Chondrocyte (in vitro differentiated cells): ENCODE measurements around the gene SEZ6. TPM values are rescaled to one million over a fixed set of nuclear protein-coding genes. Genes with fewer than 3 reads are reported as not detected.

Experiments
- DNase-seq: peaks from one replicate; pipeline ENCODE4 v3.0.0; 2021; ENCODE audit warnings: mixed read lengths, low spot score
- H3K27ac Mint-ChIP-seq: one replicate; pipeline ENCODE4 v1.8.0; 2021; ENCODE audit warnings: mild to moderate bottlenecking, moderate library complexity, mixed read lengths; ENCODE audit not compliant: unreplicated experiment
- H3K27me3 Mint-ChIP-seq: 2 replicates; pipeline ENCODE4 v1.8.0; 2021; ENCODE audit warnings: low read depth, mixed read lengths
- H3K36me3 Mint-ChIP-seq: 2 replicates; pipeline ENCODE4 v1.8.0; 2021; ENCODE audit warnings: low read depth, mixed read lengths
- H3K4me1 Mint-ChIP-seq: 2 replicates; pipeline ENCODE4 v1.8.0; 2021; ENCODE audit warnings: low read depth, mild to moderate bottlenecking, mixed read lengths
- H3K4me3 Mint-ChIP-seq: one replicate; pipeline ENCODE4 v1.8.0; 2021; ENCODE audit warnings: mild to moderate bottlenecking, moderate library complexity, mixed read lengths; ENCODE audit not compliant: unreplicated experiment
- H3K9me3 Mint-ChIP-seq: 2 replicates; pipeline ENCODE4 v1.8.0; 2021; ENCODE audit warnings: low read depth, mixed read lengths
- CTCF ChIP-seq: fragments of 200-600 bp; sonication (generic); IDR thresholded peaks from 2 replicates; pipeline ENCODE4 v1.5.0; 2021; ENCODE audit warnings: antibody characterized with exemption, mild to moderate bottlenecking, moderate library complexity
- total RNA-seq: library from RNA; stranded (reverse); gene quantifications from 3 replicates; pipeline ENCODE4 v1.2.1, GENCODE V29; 2021

Gene SEZ6
- total RNA-seq, 1 donor from 2014 or later: 0.35 TPM

GRCh38 chr17:28946239-28946638 lies 59.6 kb downstream of the SEZ6 start:
- Mint-ChIP-seq H3K27ac (peak overlapping the region; percentile 92), H3K4me1 (peaks cover 44% of the 10 kb centered on the region), H3K4me3 (no peak overlapping the region), H3K9me3 (no peaks in the 10 kb centered on the region), H3K36me3 (peaks cover 3% of the 10 kb centered on the region), H3K27me3 (no peaks in the 10 kb centered on the region)
- no peak for DNase-seq
- TF ChIP-seq CTCF: no peak

- no peak overlapping the region for H3K4me3 Mint-ChIP-seq
- no peaks in the 10 kb centered on the region for H3K27me3 Mint-ChIP-seq
- peaks cover 3% of the 10 kb centered on the region for H3K36me3 Mint-ChIP-seq
- TF ChIP-seq CTCF: no peak
- peaks cover 52% of the 10 kb centered on the region for H3K4me1 Mint-ChIP-seq
- peak overlapping the region; percentile 92 for H3K27ac Mint-ChIP-seq
- no peak for DNase-seq
- no peaks in the 10 kb centered on the region for H3K9me3 Mint-ChIP-seq
These were observed 60.7 kb downstream of the SEZ6 start for GRCh38 chr17:28944862-28945741.

GRCh38 chr17:28944343-28944742 lies 61.5 kb downstream of the SEZ6 start:
- no peaks in the 10 kb centered on the region for H3K9me3 Mint-ChIP-seq
- TF ChIP-seq CTCF: no peak
- no peak for DNase-seq
- no peaks in the 10 kb centered on the region for H3K27me3 Mint-ChIP-seq
- H3K4me1 Mint-ChIP-seq: peaks cover 59% of the 10 kb centered on the region
- peaks cover 3% of the 10 kb centered on the region for H3K36me3 Mint-ChIP-seq
- H3K27ac Mint-ChIP-seq: peak overlapping the region; percentile 6
- H3K4me3 Mint-ChIP-seq: no peak overlapping the region

GRCh38 chr17:28942925-28943324 lies 62.9 kb downstream of the SEZ6 start:
- no peak for DNase-seq
- no peak for TF ChIP-seq CTCF
- H3K36me3 Mint-ChIP-seq: peaks cover 6% of the 10 kb centered on the region
- H3K9me3 Mint-ChIP-seq: no peaks in the 10 kb centered on the region
- no peaks in the 10 kb centered on the region for H3K27me3 Mint-ChIP-seq
- H3K4me3 Mint-ChIP-seq: no peak overlapping the region
- peaks cover 58% of the 10 kb centered on the region for H3K4me1 Mint-ChIP-seq
- H3K27ac Mint-ChIP-seq: no peak overlapping the region

- DNase-seq: no peak
- TF ChIP-seq CTCF: no peak
- no peak overlapping the region for H3K4me3 Mint-ChIP-seq
- peaks cover 47% of the 10 kb centered on the region for H3K4me1 Mint-ChIP-seq
- H3K27ac Mint-ChIP-seq: no peak overlapping the region
- H3K36me3 Mint-ChIP-seq: peaks cover 6% of the 10 kb centered on the region
- H3K9me3 Mint-ChIP-seq: no peaks in the 10 kb centered on the region
- H3K27me3 Mint-ChIP-seq: no peaks in the 10 kb centered on the region
These were observed 64.6 kb downstream of the SEZ6 start for GRCh38 chr17:28941251-28941650.
